Esophagus muscularis mucosa (tissue), 4 donors: ENCODE measurements around the gene GPR171. TPM values are rescaled to one million over a fixed set of nuclear protein-coding genes. Genes with fewer than 3 reads are reported as not detected.

Experiments used
- DNase-seq: peaks from one replicate; pipeline ENCODE4 v3.0.0-alpha.2; 2017; ENCODE audit errors: extremely low spot score
- H3K27ac ChIP-seq, 4 donors: fragments of 200-600 bp; sonication (generic); replicated peaks in 1 of 4; 1 replicate in 3 of 4; 2 replicates in 1 of 4; pipeline ENCODE4 v1.5.1; 2016 to 2019; ENCODE audit warnings: mild to moderate bottlenecking in 1 of 4
- H3K27me3 ChIP-seq, 4 donors: fragments of 200-600 bp; sonication (generic); one replicate each; pipeline versions ENCODE4 v1.5.1 to v1.6.0; 2016 to 2019
- H3K36me3 ChIP-seq, 4 donors: fragments of 200-600 bp; sonication (generic); one replicate each; pipeline ENCODE4 v1.5.1; 2016 to 2019
- H3K4me1 ChIP-seq, 4 donors: fragments of 200-600 bp; sonication (generic); one replicate each; pipeline ENCODE4 v1.5.1; 2016 to 2019
- H3K4me3 ChIP-seq, 4 donors: fragments of 200-600 bp; sonication (generic); 1 replicate in 2 of 4; 2 replicates in 2 of 4; pipeline ENCODE4 v1.5.1; 2016 to 2019; ENCODE audit warnings: mild to moderate bottlenecking in 4 of 4, moderate library complexity in 1 of 4
- H3K9me3 ChIP-seq, 4 donors: fragments of 200-600 bp; sonication (generic); 1 replicate in 3 of 4; 2 replicates in 1 of 4; pipeline ENCODE4 v1.5.1; 2016 to 2019
- EP300 ChIP-seq: sonication (generic); formaldehyde crosslinking; IDR thresholded peaks from one replicate; pipeline ENCODE4 v1.6.1; 2017; ENCODE audit warnings: antibody characterized with exemption
- POLR2A ChIP-seq: fragments of 450-650 bp; IDR thresholded peaks from one replicate; pipeline ENCODE4 v1.6.1; 2017; ENCODE audit warnings: antibody characterized with exemption, moderate library complexity, mild to moderate bottlenecking, low read depth
- POLR2AphosphoS5 ChIP-seq, 2 donors: sonication (generic); formaldehyde crosslinking; IDR thresholded peaks; one replicate each; pipeline ENCODE4 v1.6.1; 2017; ENCODE audit warnings: antibody characterized with exemption in 2 of 2
- whole genome bisulfite sequencing: methylation state at CpG from one replicate; pipeline ENCODE4 v1.1.5; 2018; 5-methylcytosine and 5-hydroxymethylcytosine counted together
- intact Hi-C: fragments of 100-400 bp; cut with DNase I; formaldehyde crosslinking; loops from one replicate; pipeline ENCODE4 v1.15.1; 2023
- total RNA-seq, 4 donors: library from RNA; depleted of rRNA; stranded (reverse); fragments of >200 nt; gene quantifications; one replicate each; pipeline versions ENCODE4 v1.1.0 to v1.2.1, GENCODE V29; 2016
- TF ChIP-seq, protein P1 (sequence below), 3 experiments: fragments of 200-600 bp in 2 of 3; fragments of 450-650 bp in 1 of 3; sonication (generic) in 2 of 3; IDR thresholded peaks; one replicate each; pipeline ENCODE4 v1.5.1; 2017 to 2019; ENCODE audit warnings: antibody characterized with exemption in 3 of 3, mild to moderate bottlenecking in 2 of 3, moderate library complexity in 1 of 3

The GPR171 gene
- total RNA-seq, 4 donors from 2014 or later = 0.46 to 3.7 (median 1.3) TPM

DNA sequence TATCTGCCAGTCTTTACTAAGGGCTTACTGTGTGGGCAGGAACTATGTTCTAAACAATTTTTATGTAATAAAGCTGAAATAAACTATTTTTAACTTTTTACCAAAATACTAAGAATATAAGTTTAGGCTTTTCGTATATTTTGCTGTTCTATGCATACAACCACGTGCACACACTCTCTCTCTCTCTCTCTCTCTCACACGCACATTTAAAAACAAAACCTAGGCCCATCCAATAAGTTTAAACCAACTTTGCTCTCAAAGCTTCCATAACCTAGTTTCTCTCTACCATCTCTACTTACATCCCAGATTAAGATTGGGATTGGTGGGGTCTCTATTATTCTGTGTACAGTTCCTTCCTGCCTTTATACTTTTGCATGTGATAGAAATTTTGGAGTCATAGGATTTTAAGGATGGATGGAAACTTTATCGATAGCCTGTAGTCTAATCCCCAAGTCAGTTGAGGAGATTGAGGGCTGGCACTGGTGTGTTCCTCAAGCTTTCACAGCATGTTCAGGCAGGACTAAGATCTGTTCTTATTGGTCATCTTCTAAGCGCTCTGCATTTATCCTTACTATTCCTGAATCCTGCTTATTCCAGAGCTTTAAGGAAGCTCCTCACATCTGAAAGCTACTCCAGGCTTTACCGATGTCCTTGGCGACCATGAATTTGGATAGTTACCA, 1.8 kb downstream of the GPR171 start:
- Histone ChIP-seq H3K27me3 (no peaks in the 10 kb centered on the region), H3K9me3 (no peaks in the 10 kb centered on the region), H3K27ac (no peak overlapping the region), H3K36me3 (no peaks in the 10 kb centered on the region), H3K4me1 (no peaks in the 10 kb centered on the region), H3K4me3 (no peak overlapping the region)
- no peak for DNase-seq
- 97% methylated on average over 7 of the region's 7 CpGs for WGBS
- TF ChIP-seq, protein P1, sequence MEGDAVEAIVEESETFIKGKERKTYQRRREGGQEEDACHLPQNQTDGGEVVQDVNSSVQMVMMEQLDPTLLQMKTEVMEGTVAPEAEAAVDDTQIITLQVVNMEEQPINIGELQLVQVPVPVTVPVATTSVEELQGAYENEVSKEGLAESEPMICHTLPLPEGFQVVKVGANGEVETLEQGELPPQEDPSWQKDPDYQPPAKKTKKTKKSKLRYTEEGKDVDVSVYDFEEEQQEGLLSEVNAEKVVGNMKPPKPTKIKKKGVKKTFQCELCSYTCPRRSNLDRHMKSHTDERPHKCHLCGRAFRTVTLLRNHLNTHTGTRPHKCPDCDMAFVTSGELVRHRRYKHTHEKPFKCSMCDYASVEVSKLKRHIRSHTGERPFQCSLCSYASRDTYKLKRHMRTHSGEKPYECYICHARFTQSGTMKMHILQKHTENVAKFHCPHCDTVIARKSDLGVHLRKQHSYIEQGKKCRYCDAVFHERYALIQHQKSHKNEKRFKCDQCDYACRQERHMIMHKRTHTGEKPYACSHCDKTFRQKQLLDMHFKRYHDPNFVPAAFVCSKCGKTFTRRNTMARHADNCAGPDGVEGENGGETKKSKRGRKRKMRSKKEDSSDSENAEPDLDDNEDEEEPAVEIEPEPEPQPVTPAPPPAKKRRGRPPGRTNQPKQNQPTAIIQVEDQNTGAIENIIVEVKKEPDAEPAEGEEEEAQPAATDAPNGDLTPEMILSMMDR (IDR thresholded peaks at IDR 0.05) = no peak
- TF ChIP-seq POLR2A (no peak), POLR2AphosphoS5 (IDR thresholded peaks at IDR 0.05) (no peak), EP300 (no peak)
- intact Hi-C loops = no loop called here

DNA sequence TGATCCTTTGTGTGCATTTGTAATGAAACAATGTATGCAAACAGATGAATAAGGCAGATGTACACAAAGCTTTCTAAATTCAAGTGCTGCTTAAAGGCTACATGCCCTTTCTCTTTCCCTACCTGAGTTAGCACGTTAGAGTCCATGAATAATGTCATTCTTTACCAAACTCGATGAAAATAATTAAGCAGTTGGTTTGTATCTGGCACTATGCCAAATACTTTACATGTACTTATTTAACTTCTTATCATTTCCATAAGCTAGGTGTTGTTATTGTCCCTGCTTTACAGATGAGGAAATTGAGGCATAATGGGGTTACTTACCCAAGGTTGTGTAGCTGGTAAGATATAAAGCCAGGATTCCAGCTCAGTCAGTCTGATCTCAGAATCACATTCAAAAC, 2.4 kb downstream of the GPR171 start:
- intact Hi-C loops = no loop called here
- 68% methylated on average over 2 of the region's 2 CpGs for WGBS
- no peaks in the 10 kb centered on the region for H3K27me3 ChIP-seq

DNA sequence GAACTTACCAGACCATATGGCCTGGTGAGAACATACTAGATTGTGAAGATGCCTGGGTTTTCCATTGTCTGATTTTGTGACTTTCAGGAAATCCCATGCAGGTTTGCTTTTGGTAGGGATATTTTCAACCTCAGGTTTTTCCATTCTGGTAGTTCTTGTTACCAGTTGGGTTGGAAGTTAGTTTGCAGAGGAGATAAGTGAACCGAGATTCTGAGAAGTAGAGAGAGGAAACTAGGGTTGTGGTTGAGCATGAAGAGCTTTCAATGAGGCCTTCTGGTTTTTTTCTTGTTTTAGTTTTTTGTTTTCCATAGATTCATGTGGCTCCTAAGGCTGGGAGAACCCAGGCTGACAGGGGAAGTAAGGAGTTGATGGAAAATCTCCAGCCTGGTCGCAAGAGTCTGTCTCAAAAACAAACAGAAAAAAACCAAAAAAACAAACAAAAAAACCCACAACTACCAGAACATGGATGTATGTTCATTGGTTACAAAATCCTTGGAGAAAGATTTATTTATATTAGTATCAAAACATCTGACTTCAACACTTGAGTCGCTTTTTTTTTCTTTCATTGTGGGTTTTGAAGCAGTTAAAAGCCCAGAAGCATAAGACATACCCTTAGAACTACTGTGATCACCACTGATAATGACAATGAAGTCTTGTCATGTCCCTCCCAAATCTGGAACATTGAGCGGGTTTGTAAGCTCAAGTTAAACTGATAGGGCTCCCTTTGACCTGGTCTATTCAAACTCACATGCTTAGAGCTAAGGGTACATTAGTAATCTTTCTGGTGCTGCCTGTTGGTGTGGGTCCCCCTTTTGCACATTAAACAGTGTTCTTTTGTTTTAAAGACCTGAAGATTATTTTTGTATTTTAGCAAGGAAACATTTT, 3.2 kb downstream of the GPR171 start:
- Histone ChIP-seq H3K27me3 (no peaks in the 10 kb centered on the region), H3K36me3 (no peaks in the 10 kb centered on the region), H3K4me1 (no peaks in the 10 kb centered on the region), H3K9me3 (no peaks in the 10 kb centered on the region), H3K27ac (no peak overlapping the region), H3K4me3 (no peak overlapping the region)
- 77% methylated on average over 4 of the region's 4 CpGs for WGBS
- no peak for DNase-seq
- TF ChIP-seq POLR2A = no peak
- TF ChIP-seq, protein P1 (IDR thresholded peaks at IDR 0.05) = no peak
- TF ChIP-seq POLR2AphosphoS5 (IDR thresholded peaks at IDR 0.05) = no peak
- TF ChIP-seq EP300 = no peak
- intact Hi-C loops = no loop called here

More for the DNA sequence above, 2.4 kb downstream of the GPR171 start:
- Histone ChIP-seq H3K4me3 (no peak overlapping the region), H3K27ac (no peak overlapping the region), H3K4me1 (no peaks in the 10 kb centered on the region), H3K9me3 (no peaks in the 10 kb centered on the region), H3K36me3 (no peaks in the 10 kb centered on the region)
- TF ChIP-seq POLR2AphosphoS5 (IDR thresholded peaks at IDR 0.05) (no peak), POLR2A (no peak), EP300 (no peak)
- TF ChIP-seq, protein P1 (IDR thresholded peaks at IDR 0.05) = no peak
- DNase-seq = no peak

DNA sequence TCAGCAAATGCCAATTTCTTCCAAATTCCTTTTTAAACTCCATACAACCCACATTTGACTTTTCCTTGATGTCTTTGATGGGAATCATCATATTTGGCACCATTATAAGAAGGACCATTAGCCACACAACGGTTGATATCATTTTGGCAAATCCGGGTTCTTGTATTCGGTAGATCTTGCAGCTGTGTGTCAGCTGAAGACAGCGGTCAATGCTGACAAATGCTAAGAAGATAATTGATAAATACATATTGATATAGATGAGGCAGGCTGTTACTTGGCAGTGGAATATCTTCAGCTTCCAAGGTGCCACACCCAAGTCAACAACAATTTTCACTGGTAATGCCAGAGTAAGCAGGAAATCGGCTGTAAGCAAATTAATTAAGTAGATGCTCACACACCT, 4.2 kb downstream of the GPR171 start:
- no peak for DNase-seq
- Histone ChIP-seq H3K9me3 (no peaks in the 10 kb centered on the region), H3K36me3 (no peaks in the 10 kb centered on the region), H3K4me3 (no peak overlapping the region), H3K27ac (no peak overlapping the region), H3K27me3 (no peaks in the 10 kb centered on the region), H3K4me1 (no peaks in the 10 kb centered on the region)
- TF ChIP-seq, protein P1 (IDR thresholded peaks at IDR 0.05) = no peak
- TF ChIP-seq POLR2A (no peak), POLR2AphosphoS5 (IDR thresholded peaks at IDR 0.05) (no peak), EP300 (no peak)
- intact Hi-C loops = no loop called here
- WGBS = 96% methylated on average over 5 of the region's 5 CpGs
